Natural killer cell treated with Interleukin-12 subunit alpha and Interleukin-12 subunit beta and Interleukin-15 and Interleukin-18, amount 100 ng/mL, for 72 hours (primary cell): ENCODE data around the gene RFWD3. TPM values are rescaled to one million over a fixed set of nuclear protein-coding genes. Genes with fewer than 3 reads are reported as not detected.

Source experiments
- ATAC-seq, 2 donors: fragments of 150-1000 bp; cut with Tn5 transposase in 1 of 2; sonication (Bioruptor Pico), chemical (Tn5 transposase) in 1 of 2; 2 replicates each; pipeline ENCODE4 v1.10.0; 2021
- DNase-seq: peaks from one replicate; pipeline ENCODE4 v3.0.0; 2022; ENCODE audit warnings: low spot score
- H3K27ac Mint-ChIP-seq, 2 donors: 1 replicate in 1 of 2; 2 replicates in 1 of 2; pipeline ENCODE4 v1.8.0; 2022; ENCODE audit warnings: mixed read lengths in 2 of 2, mild to moderate bottlenecking in 1 of 2, moderate library complexity in 1 of 2
- H3K27me3 Mint-ChIP-seq, 2 donors: 1 replicate in 1 of 2; 2 replicates in 1 of 2; pipeline ENCODE4 v1.8.0; 2022; ENCODE audit warnings: mixed read lengths in 2 of 2
- H3K36me3 Mint-ChIP-seq: one replicate; pipeline ENCODE4 v1.8.0; 2022; ENCODE audit warnings: mixed read lengths
- H3K4me1 Mint-ChIP-seq, 2 donors: 1 replicate in 1 of 2; 2 replicates in 1 of 2; pipeline ENCODE4 v1.8.0; 2022; ENCODE audit warnings: low read depth in 2 of 2, mixed read lengths in 2 of 2, mild to moderate bottlenecking in 1 of 2
- H3K4me3 Mint-ChIP-seq: one replicate; pipeline ENCODE4 v1.8.0; 2022; ENCODE audit warnings: mixed read lengths
- H3K9me3 Mint-ChIP-seq: 2 replicates; pipeline ENCODE4 v1.8.0; 2022; ENCODE audit warnings: mixed read lengths
- total RNA-seq, 2 donors: library from RNA; stranded (reverse); gene quantifications; one replicate each; pipeline ENCODE4 v1.2.3, GENCODE V29; 2022

The RFWD3 gene
- 100 to 1,000 TPM in 1 of 2 donors, 10 to 100 TPM in 1; 76.7 to 148 TPM for total RNA-seq

GRCh38 chr16:74666425-74667254 is at the start of gene RFWD3:
Gene RFWD3 (minus strand): TSS chr16:74666877. CDS start chr16:74661449, 5,428 bp downstream.
- Mint-ChIP-seq H3K27ac (peak within 1 kb of the TSS; percentile 82 to 87), H3K4me1 (peaks cover 26 to 29% of the 10 kb centered on the region in 2 donors), H3K4me3 (peak within 1 kb of the TSS; percentile 87), H3K9me3 (no peaks in the 10 kb centered on the region), H3K27me3 (no peaks in the 10 kb centered on the region), H3K36me3 (peaks cover 22% of the 10 kb centered on the region)
- peak; percentile 99 for DNase-seq
- ATAC-seq, result peak; percentile 100

GRCh38 chr16:74716355-74716754 is 49.7 kb upstream of the RFWD3 start:
- peaks cover 0 to 4% of the 10 kb centered on the region in 2 donors for H3K27me3 Mint-ChIP-seq
- H3K36me3 Mint-ChIP-seq, result no peaks in the 10 kb centered on the region
- H3K9me3 Mint-ChIP-seq, result no peaks in the 10 kb centered on the region
- H3K4me1 Mint-ChIP-seq, result peaks cover 0 to 2% of the 10 kb centered on the region in 2 donors
- H3K27ac Mint-ChIP-seq, result no peak overlapping the region
- no peak overlapping the region for H3K4me3 Mint-ChIP-seq
- ATAC-seq (no peak), DNase-seq (no peak)

DNA sequence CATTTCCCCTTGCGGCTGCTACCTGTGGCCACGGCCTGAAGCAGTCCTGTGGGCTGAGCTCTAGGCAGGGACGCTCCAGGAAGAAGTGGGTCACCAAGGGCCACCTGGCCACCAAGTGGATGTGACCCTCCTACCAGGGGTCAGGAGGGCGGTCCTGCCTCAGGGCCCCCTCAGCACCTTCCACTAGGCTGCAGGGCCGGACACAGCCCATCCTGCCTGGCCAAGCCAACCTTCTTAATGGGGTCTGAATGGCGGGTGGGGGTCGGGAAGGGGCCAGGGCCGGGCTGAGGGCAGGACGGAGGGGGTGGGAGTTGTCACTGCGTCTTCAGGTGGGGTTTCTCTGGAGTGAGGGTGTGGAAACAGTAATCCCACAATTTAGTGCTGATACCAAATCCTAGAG is 47.2 kb upstream of the RFWD3 start:
- no peak for ATAC-seq
- H3K27ac Mint-ChIP-seq, result no peak overlapping the region
- H3K9me3 Mint-ChIP-seq, result no peaks in the 10 kb centered on the region

DNA sequence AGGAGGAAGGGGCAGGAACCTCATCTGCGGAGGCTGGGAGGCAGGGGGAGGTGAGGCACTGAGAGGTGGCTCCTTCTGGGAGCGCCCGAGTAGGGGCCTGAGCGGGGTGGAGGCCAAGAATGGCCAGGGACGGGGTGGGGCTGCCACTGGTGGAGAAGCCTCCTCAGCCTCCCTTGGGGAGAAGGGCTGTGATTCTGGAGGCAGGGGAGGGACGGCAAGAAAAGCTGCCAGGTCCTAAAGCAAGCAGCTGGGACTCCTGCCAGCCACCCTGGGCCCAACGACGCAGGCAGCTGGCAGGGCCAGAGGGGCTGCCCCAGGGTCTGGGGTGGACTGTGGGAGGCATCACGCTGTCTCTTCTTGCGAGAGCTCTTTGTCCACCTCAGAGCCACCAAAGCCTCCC is 46.6 kb upstream of the RFWD3 start:
- Mint-ChIP-seq H3K36me3 (no peaks in the 10 kb centered on the region), H3K27me3 (peaks cover 0 to 2% of the 10 kb centered on the region in 2 donors), H3K4me3 (no peak overlapping the region), H3K4me1 (peaks cover 5 to 7% of the 10 kb centered on the region in 2 donors), H3K9me3 (no peaks in the 10 kb centered on the region), H3K27ac (no peak overlapping the region)
- ATAC-seq, result peak; percentile 11 to 29
- no peak for DNase-seq

More for the DNA sequence above, 47.2 kb upstream of the RFWD3 start:
- peaks cover 5 to 7% of the 10 kb centered on the region in 2 donors for H3K4me1 Mint-ChIP-seq
- no peak for DNase-seq
- no peak overlapping the region for H3K4me3 Mint-ChIP-seq
- no peaks in the 10 kb centered on the region for H3K36me3 Mint-ChIP-seq
- peaks cover 0 to 2% of the 10 kb centered on the region in 2 donors for H3K27me3 Mint-ChIP-seq

DNA sequence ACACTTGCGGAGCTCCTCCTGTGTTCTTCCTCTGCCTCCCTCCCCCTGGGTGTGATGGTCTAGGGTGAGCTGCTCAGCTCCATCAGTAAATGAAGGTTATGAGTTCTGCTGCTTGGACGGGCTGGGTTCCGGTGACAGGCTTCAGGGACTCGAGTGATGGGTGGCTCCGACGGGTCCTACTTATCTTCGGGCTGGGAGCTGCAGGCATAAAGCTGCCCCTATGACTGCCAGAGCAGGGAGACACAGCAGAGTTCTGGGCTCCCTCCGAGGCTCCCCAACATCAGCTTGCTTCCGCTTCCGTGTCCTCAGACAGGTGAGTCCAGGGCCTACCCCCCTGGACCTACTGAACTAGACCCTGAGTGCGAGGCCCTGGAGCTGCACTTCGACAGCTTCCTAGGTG is 45.3 kb upstream of the RFWD3 start:
- H3K27ac Mint-ChIP-seq, result no peak overlapping the region
- no peak overlapping the region for H3K4me3 Mint-ChIP-seq
- DNase-seq (no peak), ATAC-seq (no peak)
- no peaks in the 10 kb centered on the region for H3K36me3 Mint-ChIP-seq
- H3K27me3 Mint-ChIP-seq, result peaks cover 0 to under 1% of the 10 kb centered on the region in 2 donors
- H3K9me3 Mint-ChIP-seq, result no peaks in the 10 kb centered on the region
- H3K4me1 Mint-ChIP-seq, result peaks cover 5 to 7% of the 10 kb centered on the region in 2 donors

DNA sequence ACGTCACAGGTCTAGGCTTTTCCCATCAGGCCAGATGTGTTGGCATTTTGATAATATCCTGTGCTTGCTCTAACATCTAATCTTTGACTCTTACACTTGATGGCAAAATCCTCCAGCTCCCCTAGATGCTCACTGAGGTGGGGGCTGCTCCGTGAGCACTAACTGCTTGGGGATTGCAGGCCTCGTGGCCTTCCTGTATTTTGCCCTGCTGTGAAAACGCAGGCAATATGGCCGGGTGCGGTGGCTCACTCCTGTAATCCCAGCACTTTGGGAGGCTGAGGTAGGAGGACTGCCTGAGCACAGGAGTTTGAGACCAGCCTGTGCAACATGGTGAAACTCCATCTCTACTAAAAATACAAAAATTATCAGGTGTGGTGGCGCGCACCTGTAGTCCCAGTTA is 43.7 kb upstream of the RFWD3 start:
- H3K9me3 Mint-ChIP-seq, result no peaks in the 10 kb centered on the region
- no peaks in the 10 kb centered on the region for H3K36me3 Mint-ChIP-seq
- no peak for DNase-seq
- H3K27me3 Mint-ChIP-seq, result no peaks in the 10 kb centered on the region
- H3K4me1 Mint-ChIP-seq, result peaks cover 5 to 7% of the 10 kb centered on the region in 2 donors
- no peak overlapping the region for H3K4me3 Mint-ChIP-seq
- ATAC-seq, result no peak
- no peak overlapping the region for H3K27ac Mint-ChIP-seq

DNA sequence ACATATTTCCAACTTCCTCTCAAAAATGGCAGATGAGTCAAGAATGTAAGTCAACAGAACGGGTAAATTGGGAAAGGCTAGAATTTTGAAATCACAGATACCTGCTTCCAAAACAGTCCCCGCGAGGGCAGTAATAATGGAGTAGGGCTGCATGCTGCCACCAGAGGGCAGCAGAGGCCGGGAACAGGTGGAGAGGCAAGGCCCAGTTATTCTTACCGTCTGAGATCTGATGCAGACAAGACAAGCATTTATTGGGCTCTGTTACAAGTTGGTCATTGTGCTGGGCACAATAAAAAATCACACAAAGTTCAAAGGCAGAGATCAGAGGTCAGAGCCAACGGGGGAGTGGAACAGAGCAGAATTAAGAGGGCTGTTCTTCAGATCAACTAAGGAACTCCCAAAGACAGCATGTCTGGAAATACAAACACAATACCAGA is 42.8 kb upstream of the RFWD3 start:
- peaks cover 5 to 7% of the 10 kb centered on the region in 2 donors for H3K4me1 Mint-ChIP-seq
- H3K4me3 Mint-ChIP-seq, result no peak overlapping the region
- H3K9me3 Mint-ChIP-seq, result no peaks in the 10 kb centered on the region
- peak; percentile 77 for DNase-seq
- ATAC-seq, result peak; percentile 89 to 90
- peak overlapping the region in 1 of 2 donors; percentile 3 for H3K27ac Mint-ChIP-seq
- no peaks in the 10 kb centered on the region for H3K36me3 Mint-ChIP-seq
- no peaks in the 10 kb centered on the region for H3K27me3 Mint-ChIP-seq

- Mint-ChIP-seq H3K4me1 (peaks cover 40 to 57% of the 10 kb centered on the region in 2 donors), H3K27me3 (no peaks in the 10 kb centered on the region), H3K4me3 (peak within 1 kb of the TSS; percentile 97), H3K27ac (peak within 1 kb of the TSS; percentile 97 to 100), H3K36me3 (no peaks in the 10 kb centered on the region), H3K9me3 (no peaks in the 10 kb centered on the region)
- DNase-seq (peak; percentile 75), ATAC-seq (peak; percentile 86)
Measured at GRCh38 chr16:74700438-74701225, 34.0 kb upstream of the RFWD3 start, which contains the start of gene MLKL. Gene MLKL (minus strand): TSS chr16:74700862. CDS start chr16:74695757, 5,105 bp downstream.

- peaks cover 43 to 63% of the 10 kb centered on the region in 2 donors for H3K4me1 Mint-ChIP-seq
- H3K27me3 Mint-ChIP-seq, result no peaks in the 10 kb centered on the region
- H3K4me3 Mint-ChIP-seq, result peak overlapping the region; percentile 97
- no peaks in the 10 kb centered on the region for H3K9me3 Mint-ChIP-seq
- H3K36me3 Mint-ChIP-seq, result peaks cover 4% of the 10 kb centered on the region
- no peak for DNase-seq
- peak overlapping the region; percentile 97 to 100 for H3K27ac Mint-ChIP-seq
- peak in 1 of 2 donors; percentile 43 for ATAC-seq
Measured at GRCh38 chr16:74700116-74700437, 33.4 kb upstream of the RFWD3 start.

GRCh38 chr16:74699666-74700065 is 33.0 kb upstream of the RFWD3 start:
- peaks cover 43 to 63% of the 10 kb centered on the region in 2 donors for H3K4me1 Mint-ChIP-seq
- peak overlapping the region; percentile 97 to 100 for H3K27ac Mint-ChIP-seq
- ATAC-seq (no peak), DNase-seq (no peak)
- peak overlapping the region; percentile 97 for H3K4me3 Mint-ChIP-seq
- H3K27me3 Mint-ChIP-seq, result no peaks in the 10 kb centered on the region
- peaks cover 4% of the 10 kb centered on the region for H3K36me3 Mint-ChIP-seq
- H3K9me3 Mint-ChIP-seq, result no peaks in the 10 kb centered on the region

DNA sequence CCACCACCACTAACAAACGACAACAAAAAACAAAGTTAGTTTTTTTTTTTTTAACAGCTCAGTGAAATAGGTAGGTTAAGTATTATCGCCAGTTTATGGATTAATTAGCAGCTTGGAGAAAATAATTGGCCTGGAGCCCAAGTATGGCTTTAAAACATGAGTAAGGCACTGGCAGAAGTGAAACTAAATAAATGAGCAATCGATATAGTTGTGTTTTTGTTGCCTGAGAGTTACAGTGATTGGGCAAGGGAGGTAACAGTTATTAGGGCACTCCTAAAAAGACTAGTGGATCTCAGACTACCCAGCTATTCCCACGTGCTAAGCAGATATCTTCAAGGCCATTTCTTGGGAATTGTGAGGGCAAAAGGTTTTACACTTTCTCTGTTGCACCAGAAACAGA is 31.5 kb upstream of the RFWD3 start:
- Mint-ChIP-seq H3K36me3 (peaks cover 4% of the 10 kb centered on the region), H3K4me1 (peaks cover 43 to 63% of the 10 kb centered on the region in 2 donors), H3K27me3 (no peaks in the 10 kb centered on the region), H3K27ac (peak overlapping the region; percentile 97 to 100), H3K4me3 (peak overlapping the region; percentile 97), H3K9me3 (no peaks in the 10 kb centered on the region)
- no peak for DNase-seq
- no peak for ATAC-seq

- Mint-ChIP-seq H3K4me1 (peaks cover 35 to 49% of the 10 kb centered on the region in 2 donors), H3K27me3 (no peaks in the 10 kb centered on the region), H3K9me3 (no peaks in the 10 kb centered on the region), H3K4me3 (peak overlapping the region; percentile 94), H3K27ac (peak overlapping the region; percentile 71 to 91), H3K36me3 (peaks cover 12% of the 10 kb centered on the region)
- peak; percentile 83 for DNase-seq
- ATAC-seq, result peak; percentile 91 to 96
Measured at GRCh38 chr16:74695450-74696422, 29.1 kb upstream of the RFWD3 start.
